ENCODE data around the gene CHST11. TPM values are rescaled to one million over a fixed set of nuclear protein-coding genes. Genes with fewer than 3 reads are reported as not detected.

CHST11 gene
- total RNA-seq, 1 experiment from 2014 or later = 6.7 TPM

DNA sequence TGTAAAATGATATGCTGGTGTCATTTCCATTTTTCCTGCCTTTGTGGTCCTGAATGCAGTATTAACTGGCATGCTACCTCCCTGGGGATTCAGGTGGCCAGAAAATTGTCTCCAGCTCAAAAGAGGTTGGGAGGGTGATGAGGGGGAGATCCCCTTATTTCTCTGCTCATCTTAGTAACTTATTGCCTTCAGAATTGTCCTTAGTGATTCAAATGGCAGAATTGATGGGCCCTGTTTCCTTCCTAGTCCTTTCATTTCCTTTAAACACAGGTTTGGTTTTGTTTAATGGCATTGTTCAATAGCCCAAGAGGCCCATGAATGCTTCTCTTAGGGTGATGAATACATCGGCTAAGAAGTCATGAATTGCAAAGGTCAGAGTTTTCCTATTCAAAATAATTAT, 294.4 kb downstream of the CHST11 start:
- no peak overlapping the region for H2BK15ac ChIP-seq (ENCODE audit: low read depth, low read length)
- H3K27ac Mint-ChIP-seq = peak overlapping the region in 2 of 3 experiments; percentile 63 to 81; a peak in 3 of 7 replicates

More for the DNA sequence above, 294.4 kb downstream of the CHST11 start:
- Mint-ChIP-seq H3K27me3 (ENCODE audit: low read depth) (no peaks in the 10 kb centered on the region), H3K36me3 (ENCODE audit: insufficient read depth in 1 of 3, low read depth in 3 of 3) (no peaks in the 10 kb centered on the region), H3K9me3 (no peaks in the 10 kb centered on the region), H3K4me1 (peaks cover 32 to 44% of the 10 kb centered on the region in 2 experiments), H3K4me3 (no peak overlapping the region)
- Histone ChIP-seq H2AFZ (ENCODE audit: low read length) (no peak overlapping the region), H3K14ac (ENCODE audit: insufficient read depth, low read length) (no peak overlapping the region), H3K27me3 (ENCODE audit: insufficient read depth, low read length) (no peaks in the 10 kb centered on the region), H3K9me3 (ENCODE audit: control insufficient read depth, low read depth, low read length) (no peaks in the 10 kb centered on the region), H3K79me2 (ENCODE audit: insufficient read depth, low read length) (no peaks in the 10 kb centered on the region), H3K9ac (ENCODE audit: extremely low read depth, insufficient read length, low read length) (no peak overlapping the region), H4K8ac (replicated peaks; ENCODE audit: insufficient read length, low read depth, low read length) (no peak overlapping the region), H4K5ac (ENCODE audit: insufficient read length, low read depth, low read length) (no peak overlapping the region), H3K27ac (ENCODE audit: insufficient read length, low read depth, low read length) (no peak overlapping the region), H3K23me2 (ENCODE audit: insufficient read length, low read depth, low read length, poor library complexity, severe bottlenecking) (no peaks in the 10 kb centered on the region), H4K20me1 (ENCODE audit: control insufficient read depth, insufficient read depth, insufficient read length) (no peaks in the 10 kb centered on the region), H3K56ac (ENCODE audit: insufficient read length, low read depth, low read length) (no peak overlapping the region), H2BK120ac (ENCODE audit: low read depth, low read length, poor library complexity, severe bottlenecking) (no peak overlapping the region), H3K79me1 (ENCODE audit: insufficient read depth, low read depth, low read length, poor library complexity, severe bottlenecking) (no peaks in the 10 kb centered on the region), H2BK12ac (ENCODE audit: insufficient read length, low read depth, low read length) (no peak overlapping the region), H2BK20ac (ENCODE audit: low read depth, low read length, poor library complexity, severe bottlenecking) (no peak overlapping the region), H2AK5ac (ENCODE audit: insufficient read length, low read length) (no peak overlapping the region), H3K4me2 (ENCODE audit: insufficient read depth, insufficient read length, low read length) (peak overlapping the region; percentile 2), H3T11ph (ENCODE audit: low read length) (no peak overlapping the region), H3K4me1 (ENCODE audit: insufficient read depth, low read length) (peaks cover 6% of the 10 kb centered on the region; the same call in 1 of the 2 replicates), H3K18ac (ENCODE audit: insufficient read length, low read depth, low read length) (no peak overlapping the region), H3K4ac (ENCODE audit: low read depth, low read length) (no peak overlapping the region), H3K23ac (ENCODE audit: insufficient read length, low read depth, low read length) (no peak overlapping the region), H2BK5ac (ENCODE audit: insufficient read length, low read length) (no peak overlapping the region), H4K91ac (ENCODE audit: insufficient read length, low read depth, low read length) (no peak overlapping the region)
- no CpG with 5 or more reads among the region's 1 CpG for WGBS (ENCODE audit: extremely low coverage, insufficient read length, low lambda C conversion rate)
- TF ChIP-seq, protein P1, sequence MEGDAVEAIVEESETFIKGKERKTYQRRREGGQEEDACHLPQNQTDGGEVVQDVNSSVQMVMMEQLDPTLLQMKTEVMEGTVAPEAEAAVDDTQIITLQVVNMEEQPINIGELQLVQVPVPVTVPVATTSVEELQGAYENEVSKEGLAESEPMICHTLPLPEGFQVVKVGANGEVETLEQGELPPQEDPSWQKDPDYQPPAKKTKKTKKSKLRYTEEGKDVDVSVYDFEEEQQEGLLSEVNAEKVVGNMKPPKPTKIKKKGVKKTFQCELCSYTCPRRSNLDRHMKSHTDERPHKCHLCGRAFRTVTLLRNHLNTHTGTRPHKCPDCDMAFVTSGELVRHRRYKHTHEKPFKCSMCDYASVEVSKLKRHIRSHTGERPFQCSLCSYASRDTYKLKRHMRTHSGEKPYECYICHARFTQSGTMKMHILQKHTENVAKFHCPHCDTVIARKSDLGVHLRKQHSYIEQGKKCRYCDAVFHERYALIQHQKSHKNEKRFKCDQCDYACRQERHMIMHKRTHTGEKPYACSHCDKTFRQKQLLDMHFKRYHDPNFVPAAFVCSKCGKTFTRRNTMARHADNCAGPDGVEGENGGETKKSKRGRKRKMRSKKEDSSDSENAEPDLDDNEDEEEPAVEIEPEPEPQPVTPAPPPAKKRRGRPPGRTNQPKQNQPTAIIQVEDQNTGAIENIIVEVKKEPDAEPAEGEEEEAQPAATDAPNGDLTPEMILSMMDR (conservative IDR thresholded peaks at IDR 0.05) = no peak
- DNase-seq = no peak
